Measurements from ENCODE around the gene DNAH12.
"Not testable (repeated sequence)": the region's sequence is repeated elsewhere in the genome, so short reads cannot be mapped to it uniquely, and the experiment has no call there.

Gene DNAH12

GRCh38 chr3:57446318-57446841 lies 97.8 kb downstream of the DNAH12 start:
- H3K4me3 ChIP-seq (ENCODE audit: low read depth, low read length): no peak overlapping the region
- no peak for TF ChIP-seq CTCF (IDR thresholded peaks at IDR 0.05; ENCODE audit: low read depth, low read length, missing control alignments)
- peak; percentile 79 for DNase-seq (ENCODE audit: low read depth)
- in situ Hi-C loops (cut with HindIII; ENCODE audit: low sequenced_read_pairs): no loop called here

DNA sequence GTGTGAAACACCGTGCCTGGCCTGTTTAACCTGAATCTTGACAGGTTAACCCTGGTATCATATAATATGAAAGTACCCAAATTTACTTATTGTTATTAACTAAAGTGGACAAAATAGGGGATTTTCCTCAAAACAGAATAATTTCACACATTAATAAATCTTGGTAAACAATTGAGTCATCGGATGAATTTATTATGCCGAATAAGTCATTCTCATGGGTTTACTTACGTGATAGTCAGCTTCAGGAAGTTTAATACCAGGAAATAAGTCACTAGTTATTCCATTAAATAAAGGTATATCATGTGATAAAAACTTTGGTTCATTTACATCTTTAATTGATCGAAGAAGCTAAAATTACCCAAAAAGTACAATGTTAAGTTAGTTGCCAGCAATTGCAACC lies 99.7 kb downstream of the DNAH12 start:
- no peak for DNase-seq (ENCODE audit: low read depth)
- no peak overlapping the region for H3K4me3 ChIP-seq (ENCODE audit: low read depth, low read length)
- in situ Hi-C loops (cut with HindIII; ENCODE audit: low sequenced_read_pairs): no loop called here
- no peak for TF ChIP-seq CTCF (IDR thresholded peaks at IDR 0.05; ENCODE audit: low read depth, low read length, missing control alignments)

DNA sequence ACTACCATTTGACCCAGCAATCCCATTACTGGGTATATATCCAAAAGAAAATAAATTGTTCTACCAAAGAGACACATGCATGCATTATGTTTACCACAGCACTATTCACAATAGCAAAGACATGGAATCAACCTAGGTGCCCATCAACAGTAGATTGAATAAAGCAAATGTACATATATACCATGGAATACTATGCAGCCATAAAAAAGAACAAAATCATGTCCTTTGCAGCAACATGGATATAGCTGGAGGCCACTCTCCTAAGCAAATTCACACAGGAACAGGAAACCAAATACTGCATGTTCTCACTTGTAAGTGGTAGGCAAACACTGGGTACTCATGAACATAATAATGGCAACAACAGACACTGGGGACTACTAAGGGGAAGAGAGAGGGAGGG lies 104.0 kb downstream of the DNAH12 start:
- DNase-seq (ENCODE audit: low read depth); in situ Hi-C loops (cut with HindIII; ENCODE audit: low sequenced_read_pairs); H3K4me3 ChIP-seq (ENCODE audit: low read depth, low read length): not testable (repeated sequence)

GRCh38 chr3:57438460-57438859 lies 105.7 kb downstream of the DNAH12 start:
- DNase-seq (ENCODE audit: low read depth); in situ Hi-C loops (cut with HindIII; ENCODE audit: low sequenced_read_pairs); H3K4me3 ChIP-seq (ENCODE audit: low read depth, low read length): not testable (repeated sequence)

DNA sequence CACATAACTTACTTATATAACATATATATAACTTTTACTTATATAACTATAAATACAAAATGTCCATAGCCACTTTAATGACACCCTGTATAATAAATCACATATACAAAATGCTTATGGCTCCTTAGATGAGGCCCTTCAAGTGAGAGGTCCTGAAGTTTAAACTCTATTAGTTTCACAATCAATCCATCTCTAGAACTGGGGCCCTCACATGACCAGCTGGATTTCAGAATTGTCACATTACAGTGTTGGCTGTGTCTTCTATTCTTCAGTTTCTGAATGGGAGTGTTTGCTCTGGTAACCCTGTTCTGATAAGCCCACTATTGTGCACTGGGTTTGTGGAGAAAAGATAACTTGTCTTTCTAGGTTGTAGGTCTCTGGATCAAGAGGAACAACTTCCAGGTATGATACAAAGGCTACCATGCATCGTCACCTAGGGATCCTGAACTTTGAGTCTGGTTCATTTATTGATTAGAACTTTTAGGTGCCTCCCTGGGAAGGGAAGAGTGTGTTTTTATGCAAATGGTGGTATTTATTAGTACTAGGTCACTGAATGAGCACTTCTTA lies 107.9 kb downstream of the DNAH12 start:
- in situ Hi-C loops (cut with HindIII; ENCODE audit: low sequenced_read_pairs): no loop called here
- no peak overlapping the region for H3K4me3 ChIP-seq (ENCODE audit: low read depth, low read length)
- DNase-seq (ENCODE audit: low read depth): no peak
- no peak for TF ChIP-seq CTCF (IDR thresholded peaks at IDR 0.05; ENCODE audit: low read depth, low read length, missing control alignments)

DNA sequence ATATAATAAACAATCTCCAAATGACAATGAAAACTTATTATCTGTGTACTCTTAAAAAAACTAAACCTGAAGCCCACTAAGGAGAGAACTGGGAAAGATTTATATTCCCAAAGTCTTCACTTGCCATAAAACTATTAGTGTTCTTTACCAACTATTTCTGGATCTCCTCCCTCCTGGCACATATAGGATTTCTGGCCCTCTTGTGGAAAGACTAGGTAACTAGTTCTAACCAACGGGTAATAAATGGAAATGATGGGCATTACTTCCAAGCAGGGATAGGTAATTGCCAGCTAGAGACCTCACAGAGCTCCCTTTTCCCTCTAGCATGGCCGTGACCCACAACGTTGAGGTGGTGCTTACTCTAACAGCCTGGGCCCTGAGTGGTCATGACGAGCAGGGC lies 110.1 kb downstream of the DNAH12 start:
- DNase-seq (ENCODE audit: low read depth): peak; percentile 24
- TF ChIP-seq CTCF (IDR thresholded peaks at IDR 0.05; ENCODE audit: low read depth, low read length, missing control alignments): peak; percentile 57
- H3K4me3 ChIP-seq (ENCODE audit: low read depth, low read length): no peak overlapping the region
- in situ Hi-C loops (cut with HindIII; ENCODE audit: low sequenced_read_pairs): no loop called here

DNA sequence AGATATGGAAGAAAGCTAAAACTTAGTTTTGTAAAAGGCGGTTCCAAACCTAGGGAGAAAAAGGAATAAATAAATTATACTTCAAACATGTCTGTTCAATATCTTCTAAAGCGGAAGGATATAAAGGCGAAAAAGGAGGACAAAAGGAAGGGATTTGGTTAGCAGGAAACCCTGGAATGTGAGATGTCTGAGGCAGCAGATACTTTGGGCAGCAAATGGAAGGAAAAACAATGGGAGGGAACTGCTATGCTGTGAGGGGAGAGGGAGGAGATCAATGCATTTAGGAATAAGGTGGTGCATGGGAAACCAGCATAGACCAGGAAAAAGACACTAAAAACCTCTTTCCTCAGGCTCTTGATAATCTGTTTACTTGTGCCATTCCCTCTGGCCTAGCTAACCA lies 120.8 kb downstream of the DNAH12 start:
- no peak overlapping the region for H3K4me3 ChIP-seq (ENCODE audit: low read depth, low read length)
- DNase-seq (ENCODE audit: low read depth): no peak
- in situ Hi-C loops (cut with HindIII; ENCODE audit: low sequenced_read_pairs): no loop called here
- no peak for TF ChIP-seq CTCF (IDR thresholded peaks at IDR 0.05; ENCODE audit: low read depth, low read length, missing control alignments)

GRCh38 chr3:57421336-57421735 lies 122.8 kb downstream of the DNAH12 start:
- in situ Hi-C loops (cut with HindIII; ENCODE audit: low sequenced_read_pairs): no loop called here
- no peak for TF ChIP-seq CTCF (IDR thresholded peaks at IDR 0.05; ENCODE audit: low read depth, low read length, missing control alignments)
- no peak overlapping the region for H3K4me3 ChIP-seq (ENCODE audit: low read depth, low read length)
- DNase-seq (ENCODE audit: low read depth): no peak

All from astrocyte of the cerebellum (primary cell).